Hepatocyte (in vitro differentiated cells): ENCODE results near the gene CDH10.

Source experiments
- CTCF ChIP-seq: fragments of 200-600 bp; sonication (generic); IDR thresholded peaks from 2 replicates; pipeline ENCODE4 v1.5.1; 2016; ENCODE audit warnings: antibody characterized with exemption, mild to moderate bottlenecking; ENCODE audit not compliant: poor library complexity
- EZH2 ChIP-seq: fragments of 200-600 bp; sonication (generic); IDR thresholded peaks from 2 replicates; pipeline ENCODE4 v1.6.1; 2016; ENCODE audit warnings: antibody characterized with exemption, mild to moderate bottlenecking, borderline replicate concordance

GRCh38 chr5:24632353-24632752 is 12.4 kb downstream of the CDH10 start:
- TF ChIP-seq CTCF (no peak), EZH2 (no peak)
